Rectal smooth muscle tissue (tissue), 1 donor: ENCODE measurements around the gene RELCH.

Experiments
- H3K27ac ChIP-seq: one replicate; pipeline ENCODE4 v1.7.0; 2013; ENCODE audit warnings: low read depth, low read length, inconsistent platforms
- H3K27me3 ChIP-seq: one replicate; pipeline ENCODE4 v1.7.0; 2013; ENCODE audit warnings: low read length; ENCODE audit not compliant: control insufficient read depth, insufficient read depth
- H3K36me3 ChIP-seq: one replicate; pipeline ENCODE4 v1.7.0; 2013; ENCODE audit warnings: low read length; ENCODE audit not compliant: control insufficient read depth, insufficient read depth
- H3K4me1 ChIP-seq: one replicate; pipeline ENCODE4 v1.7.0; 2013; ENCODE audit warnings: low read length; ENCODE audit not compliant: control insufficient read depth, insufficient read depth
- H3K4me3 ChIP-seq: one replicate; pipeline ENCODE4 v1.7.0; 2013; ENCODE audit warnings: low read length
- H3K9ac ChIP-seq: one replicate; pipeline ENCODE4 v1.7.0; 2013; ENCODE audit warnings: low read length

The RELCH gene

DNA sequence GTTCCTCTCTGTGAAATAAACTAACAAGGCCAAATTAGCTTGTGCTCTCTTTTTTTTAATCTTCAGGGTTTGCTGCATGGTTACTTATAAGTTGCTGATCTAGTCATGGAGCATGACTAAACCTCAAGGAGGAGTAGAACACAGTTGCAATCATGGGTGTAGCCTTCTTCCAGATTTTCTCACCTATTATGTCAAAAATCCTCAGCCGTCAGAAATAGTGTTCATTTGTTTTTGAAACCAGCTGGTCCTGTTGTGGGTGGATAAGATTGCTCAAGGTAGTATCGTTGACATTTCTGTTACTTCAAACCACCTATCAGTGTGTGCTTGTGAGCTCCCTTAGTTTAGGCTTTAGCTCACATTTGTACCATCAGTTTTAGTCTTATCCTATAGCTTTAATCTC lies 11.2 kb downstream of the RELCH start:
- Histone ChIP-seq H3K27me3 (no peaks in the 10 kb centered on the region), H3K4me1 (no peaks in the 10 kb centered on the region), H3K9ac (no peak overlapping the region), H3K27ac (no peak overlapping the region), H3K4me3 (no peak overlapping the region), H3K36me3 (no peaks in the 10 kb centered on the region)

DNA sequence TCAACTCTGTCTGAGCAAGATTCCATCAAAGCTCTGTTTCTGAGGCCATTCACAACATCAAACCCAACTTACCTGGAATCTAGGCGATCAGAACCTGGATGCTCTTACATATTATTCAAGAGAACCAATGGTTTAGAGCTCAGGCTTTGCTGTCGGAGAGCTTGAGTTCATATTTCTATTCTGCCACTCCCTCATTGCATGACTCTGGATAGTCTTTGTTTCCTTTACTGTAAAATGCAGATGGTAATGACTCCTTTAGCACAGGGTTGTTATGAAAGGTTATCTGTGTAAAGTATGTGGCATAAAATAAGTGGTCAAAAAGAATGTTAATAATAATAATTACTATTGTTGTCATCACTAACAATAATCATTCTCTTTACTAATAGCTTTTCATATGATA lies 12.6 kb downstream of the RELCH start:
- H3K36me3 ChIP-seq: no peaks in the 10 kb centered on the region
- no peaks in the 10 kb centered on the region for H3K4me1 ChIP-seq
- H3K27ac ChIP-seq: no peak overlapping the region
- no peak overlapping the region for H3K4me3 ChIP-seq
- no peak overlapping the region for H3K9ac ChIP-seq
- H3K27me3 ChIP-seq: no peaks in the 10 kb centered on the region

DNA sequence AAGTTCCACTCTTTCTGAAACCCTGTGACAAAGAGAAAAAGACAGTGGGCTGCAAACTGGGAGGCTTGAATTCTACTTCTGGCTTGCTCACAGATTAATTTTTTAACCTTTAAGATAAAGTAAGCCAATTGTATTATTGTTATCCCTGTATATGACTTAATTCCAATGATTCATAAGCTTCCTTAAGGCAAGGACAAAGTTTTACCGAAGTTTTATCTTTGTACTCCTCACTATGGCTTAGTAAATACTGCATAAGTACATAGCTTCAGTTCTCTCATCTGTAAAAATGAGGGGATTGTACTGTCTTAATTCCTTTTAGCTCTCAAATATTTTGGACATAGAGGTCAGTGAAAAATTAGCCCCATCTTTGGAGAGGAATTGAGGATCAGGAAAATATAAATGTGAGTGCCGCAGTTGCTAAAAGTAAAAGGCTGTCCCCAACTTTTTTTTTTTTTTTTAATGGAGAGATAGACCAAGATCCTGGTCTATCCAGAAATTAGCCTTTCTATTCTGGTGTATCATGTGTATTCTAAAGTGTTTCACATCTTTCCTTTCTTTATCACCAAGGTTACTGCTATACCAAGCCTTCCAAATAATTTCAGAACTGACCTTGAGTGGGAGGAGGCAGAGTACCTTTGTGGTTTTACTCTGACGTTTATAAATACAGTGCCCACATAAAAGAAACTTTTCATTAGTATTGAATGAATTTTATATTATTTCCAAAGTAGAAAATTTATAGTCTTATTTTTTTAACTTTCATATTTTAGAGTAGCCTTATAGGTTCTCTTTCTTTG lies 13.3 kb downstream of the RELCH start:
- Histone ChIP-seq H3K4me1 (no peaks in the 10 kb centered on the region), H3K27ac (no peak overlapping the region), H3K36me3 (no peaks in the 10 kb centered on the region), H3K9ac (no peak overlapping the region), H3K4me3 (no peak overlapping the region), H3K27me3 (no peaks in the 10 kb centered on the region)

DNA sequence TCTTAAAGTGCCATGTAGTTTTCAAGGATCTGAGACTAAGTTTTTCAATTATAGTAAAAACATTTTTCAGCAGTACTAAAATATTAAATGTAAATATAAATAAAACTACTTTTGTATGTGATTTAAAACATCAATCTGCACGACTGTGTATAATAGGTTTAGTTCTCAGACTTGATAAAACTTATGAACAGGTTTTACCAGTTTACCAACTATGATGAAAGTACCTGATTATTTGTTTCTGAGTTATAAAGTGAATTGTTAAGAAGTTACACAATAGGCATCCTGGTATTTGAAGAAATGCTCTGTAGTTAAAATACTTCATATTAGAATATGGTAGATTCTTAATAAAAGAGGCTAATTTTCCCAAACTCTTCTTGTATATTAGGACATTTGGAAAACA lies 14.8 kb downstream of the RELCH start:
- no peak overlapping the region for H3K9ac ChIP-seq
- no peak overlapping the region for H3K4me3 ChIP-seq
- no peaks in the 10 kb centered on the region for H3K27me3 ChIP-seq
- H3K27ac ChIP-seq: no peak overlapping the region
- no peaks in the 10 kb centered on the region for H3K36me3 ChIP-seq
- no peaks in the 10 kb centered on the region for H3K4me1 ChIP-seq

DNA sequence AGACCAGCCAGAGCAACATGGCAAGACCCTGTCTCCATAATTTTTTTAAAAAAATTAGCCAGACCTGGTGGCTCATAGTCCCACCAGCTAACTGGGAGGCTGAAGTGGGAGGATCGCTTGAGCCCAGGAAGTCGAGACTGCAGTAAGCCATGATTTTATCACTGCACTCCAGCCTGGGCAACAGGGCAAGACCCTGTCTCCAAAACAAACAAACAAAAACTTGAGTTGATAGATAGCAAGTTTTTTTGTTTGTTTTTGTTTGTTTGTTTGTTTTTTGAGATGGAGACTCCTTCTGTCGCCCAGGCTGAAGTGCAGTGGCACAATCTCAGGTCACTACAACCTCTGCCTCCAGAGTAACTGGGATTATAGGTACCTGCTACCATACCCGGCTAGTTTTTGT lies 18.8 kb downstream of the RELCH start:
- Histone ChIP-seq H3K36me3 (no peaks in the 10 kb centered on the region), H3K9ac (no peak overlapping the region), H3K4me3 (no peak overlapping the region), H3K4me1 (no peaks in the 10 kb centered on the region), H3K27me3 (no peaks in the 10 kb centered on the region), H3K27ac (no peak overlapping the region)

DNA sequence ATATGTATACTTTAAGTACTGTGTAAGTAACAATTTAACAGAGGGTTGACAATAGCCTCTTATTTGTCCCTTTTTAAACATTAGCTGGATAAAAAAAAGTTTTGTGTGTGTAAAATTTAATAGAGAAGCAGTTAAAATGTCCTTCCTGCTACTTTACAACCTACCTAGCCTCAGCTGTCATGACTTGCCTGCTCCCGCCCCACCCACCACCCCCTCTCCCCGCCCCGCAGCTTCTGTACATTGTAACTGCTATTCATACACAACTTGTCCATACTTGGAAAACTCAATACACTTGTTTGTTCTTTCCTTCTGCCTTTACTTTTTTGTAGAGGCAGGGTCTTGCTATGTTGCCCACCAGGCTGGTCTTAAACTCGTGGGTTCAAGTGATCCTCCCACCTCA lies 19.5 kb downstream of the RELCH start:
- Histone ChIP-seq H3K4me1 (no peaks in the 10 kb centered on the region), H3K9ac (no peak overlapping the region), H3K4me3 (no peak overlapping the region), H3K27ac (no peak overlapping the region), H3K27me3 (no peaks in the 10 kb centered on the region), H3K36me3 (no peaks in the 10 kb centered on the region)

DNA sequence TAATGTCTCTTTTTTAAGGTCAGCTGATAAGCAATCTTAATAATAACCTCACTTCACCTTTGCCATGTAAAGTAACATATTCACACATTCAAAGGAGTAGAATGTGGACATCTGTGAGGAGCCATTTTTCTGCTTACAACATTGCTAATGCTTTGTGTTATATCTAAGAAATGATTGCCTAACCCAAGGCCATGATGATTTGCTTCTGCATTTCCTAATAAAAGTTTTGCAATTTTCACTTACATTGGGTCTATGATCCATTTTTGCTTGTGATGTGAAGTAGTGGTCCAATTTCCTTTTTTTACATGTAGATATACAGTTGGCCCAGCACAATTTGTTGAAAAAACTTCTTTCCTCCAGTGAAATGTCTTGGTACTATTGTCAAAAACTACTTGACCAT lies 22.0 kb downstream of the RELCH start:
- Histone ChIP-seq H3K4me1 (no peaks in the 10 kb centered on the region), H3K27me3 (no peaks in the 10 kb centered on the region), H3K9ac (no peak overlapping the region), H3K27ac (no peak overlapping the region), H3K36me3 (peaks cover 4% of the 10 kb centered on the region), H3K4me3 (no peak overlapping the region)

DNA sequence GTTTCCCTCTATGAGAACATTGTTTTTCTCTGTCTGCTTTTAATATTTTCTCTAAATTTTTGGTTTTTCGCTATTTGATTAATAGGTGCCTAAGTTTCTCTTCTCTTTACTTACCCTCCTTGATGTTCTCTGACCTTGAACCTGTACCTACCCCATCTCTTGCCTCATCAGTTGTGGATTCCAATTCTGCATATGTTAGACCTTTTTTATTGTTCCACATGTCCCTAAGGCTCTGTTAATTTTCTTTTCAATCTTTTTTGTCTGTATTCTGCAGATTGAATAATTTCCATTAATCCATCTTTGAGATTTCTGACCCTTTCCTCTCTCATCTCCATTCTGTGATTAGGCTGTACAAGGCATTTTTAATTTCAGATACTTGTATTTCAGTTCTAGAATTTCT lies 23.1 kb downstream of the RELCH start:
- Histone ChIP-seq H3K36me3 (peaks cover 4% of the 10 kb centered on the region), H3K27ac (no peak overlapping the region), H3K4me1 (no peaks in the 10 kb centered on the region), H3K4me3 (no peak overlapping the region), H3K27me3 (no peaks in the 10 kb centered on the region), H3K9ac (no peak overlapping the region)

DNA sequence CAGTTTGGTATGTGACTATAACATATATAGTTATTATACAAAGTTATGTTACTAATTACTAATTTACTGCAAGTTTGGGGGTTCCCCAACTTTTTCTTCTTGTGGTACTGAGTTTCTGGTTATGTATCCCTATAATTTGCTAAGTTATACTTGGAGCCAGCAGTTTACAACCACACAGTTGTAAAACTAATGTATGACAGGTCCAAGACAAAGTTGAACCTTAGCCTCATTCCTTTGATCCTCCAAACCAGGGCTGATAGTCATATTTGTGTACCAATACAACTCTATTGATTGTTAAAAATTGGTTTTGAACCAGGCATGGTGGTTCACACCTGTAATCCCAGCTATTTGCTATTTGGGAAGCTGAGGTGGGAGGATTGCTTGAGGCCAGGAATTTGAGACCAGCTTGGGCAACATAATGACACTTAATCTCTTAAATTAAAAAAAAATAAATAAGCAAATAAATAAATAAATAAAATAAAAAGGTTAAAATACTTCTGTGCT lies 24.3 kb downstream of the RELCH start:
- Histone ChIP-seq H3K9ac (no peak overlapping the region), H3K4me1 (no peaks in the 10 kb centered on the region), H3K27me3 (no peaks in the 10 kb centered on the region), H3K4me3 (no peak overlapping the region), H3K36me3 (peaks cover 4% of the 10 kb centered on the region), H3K27ac (no peak overlapping the region)

DNA sequence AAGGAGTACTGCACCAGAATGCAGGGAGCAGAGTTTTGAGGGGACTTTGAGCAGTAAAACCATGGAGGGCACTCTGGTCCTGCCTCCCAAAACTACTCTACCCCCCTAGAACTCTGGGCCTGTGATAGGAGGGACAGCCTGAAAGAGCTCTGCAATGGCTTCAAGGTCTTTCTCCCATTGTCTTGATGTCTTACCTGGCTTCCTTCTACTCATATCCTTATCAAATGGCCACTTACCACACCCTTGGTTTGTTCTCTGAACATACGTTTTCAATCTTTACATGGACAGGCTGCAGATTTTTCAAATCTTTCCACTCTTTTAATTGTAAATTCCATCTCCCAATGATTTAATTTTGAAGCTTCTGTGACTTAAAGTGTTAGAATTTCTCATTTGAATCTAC lies 27.7 kb downstream of the RELCH start:
- Histone ChIP-seq H3K4me3 (no peak overlapping the region), H3K27ac (no peak overlapping the region), H3K36me3 (peaks cover 4% of the 10 kb centered on the region), H3K27me3 (no peaks in the 10 kb centered on the region), H3K9ac (no peak overlapping the region), H3K4me1 (no peaks in the 10 kb centered on the region)

DNA sequence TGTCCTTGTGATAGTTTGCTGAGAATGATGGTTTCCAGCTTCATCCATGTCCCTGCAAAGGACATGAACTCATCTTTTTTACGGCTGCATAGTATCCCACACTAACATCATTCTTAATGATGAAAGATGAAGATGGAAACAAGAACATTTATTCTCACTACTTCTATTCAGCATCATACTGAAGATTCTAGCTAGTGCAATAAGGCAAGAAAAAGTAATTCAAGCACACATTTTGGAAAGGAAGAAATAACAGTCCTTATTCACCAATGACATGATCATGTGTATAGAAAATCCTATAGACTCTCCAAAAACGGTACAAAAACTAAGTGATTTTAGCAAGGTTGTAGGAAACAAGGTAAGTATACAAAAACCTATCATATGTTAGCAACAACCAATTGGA lies 37.2 kb downstream of the RELCH start:
- no peak overlapping the region for H3K27ac ChIP-seq
- peaks cover 4% of the 10 kb centered on the region for H3K36me3 ChIP-seq
- H3K9ac ChIP-seq: no peak overlapping the region
- H3K4me3 ChIP-seq: no peak overlapping the region
- H3K4me1 ChIP-seq: no peaks in the 10 kb centered on the region
- no peaks in the 10 kb centered on the region for H3K27me3 ChIP-seq

DNA sequence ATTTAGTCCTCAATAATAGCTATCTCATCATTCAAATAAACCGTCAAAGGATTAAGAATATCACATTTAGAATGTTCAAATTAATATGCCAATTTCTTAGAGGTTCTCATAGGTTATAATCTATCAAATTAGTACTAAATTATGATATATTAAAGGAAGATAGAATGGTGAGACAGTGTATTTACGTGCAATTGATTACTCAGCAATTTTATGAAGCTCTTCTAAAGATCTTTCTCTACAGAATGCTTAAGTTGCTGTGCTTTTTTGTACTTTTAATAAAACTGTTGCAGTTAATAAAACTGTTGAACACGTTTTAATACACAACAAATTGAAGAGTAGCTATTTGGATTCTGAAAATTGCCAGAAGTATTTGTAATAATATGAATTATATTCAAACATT lies 39.0 kb downstream of the RELCH start:
- H3K4me3 ChIP-seq: no peak overlapping the region
- no peaks in the 10 kb centered on the region for H3K4me1 ChIP-seq
- H3K27ac ChIP-seq: no peak overlapping the region
- H3K36me3 ChIP-seq: peaks cover 7% of the 10 kb centered on the region
- H3K27me3 ChIP-seq: no peaks in the 10 kb centered on the region
- H3K9ac ChIP-seq: no peak overlapping the region

DNA sequence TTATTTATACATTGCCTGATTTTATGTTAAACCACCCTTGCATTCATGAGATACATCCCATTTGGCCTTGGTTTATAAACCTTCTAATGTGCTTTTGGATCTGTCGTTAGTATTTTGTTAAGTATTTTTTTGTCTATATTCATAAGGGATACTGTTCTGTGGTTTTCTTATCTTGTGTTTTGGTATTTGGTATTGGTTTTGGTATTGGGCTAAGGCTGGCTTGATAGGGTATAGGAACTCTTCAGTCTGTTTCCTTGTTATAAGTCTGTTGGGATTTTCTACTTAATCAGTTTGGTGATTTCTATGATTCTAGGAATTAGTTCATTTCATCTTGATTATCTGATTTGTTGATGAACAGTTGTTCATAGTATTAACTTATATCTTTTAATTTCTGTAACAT lies 49.2 kb downstream of the RELCH start:
- no peak overlapping the region for H3K4me3 ChIP-seq

More for the DNA sequence above, 49.2 kb downstream of the RELCH start:
- Histone ChIP-seq H3K9ac (no peak overlapping the region), H3K27me3 (no peaks in the 10 kb centered on the region), H3K27ac (no peak overlapping the region), H3K4me1 (no peaks in the 10 kb centered on the region), H3K36me3 (peaks cover 7% of the 10 kb centered on the region)
